ENCODE data around the gene ADGRA1.

The ADGRA1 gene

DNA sequence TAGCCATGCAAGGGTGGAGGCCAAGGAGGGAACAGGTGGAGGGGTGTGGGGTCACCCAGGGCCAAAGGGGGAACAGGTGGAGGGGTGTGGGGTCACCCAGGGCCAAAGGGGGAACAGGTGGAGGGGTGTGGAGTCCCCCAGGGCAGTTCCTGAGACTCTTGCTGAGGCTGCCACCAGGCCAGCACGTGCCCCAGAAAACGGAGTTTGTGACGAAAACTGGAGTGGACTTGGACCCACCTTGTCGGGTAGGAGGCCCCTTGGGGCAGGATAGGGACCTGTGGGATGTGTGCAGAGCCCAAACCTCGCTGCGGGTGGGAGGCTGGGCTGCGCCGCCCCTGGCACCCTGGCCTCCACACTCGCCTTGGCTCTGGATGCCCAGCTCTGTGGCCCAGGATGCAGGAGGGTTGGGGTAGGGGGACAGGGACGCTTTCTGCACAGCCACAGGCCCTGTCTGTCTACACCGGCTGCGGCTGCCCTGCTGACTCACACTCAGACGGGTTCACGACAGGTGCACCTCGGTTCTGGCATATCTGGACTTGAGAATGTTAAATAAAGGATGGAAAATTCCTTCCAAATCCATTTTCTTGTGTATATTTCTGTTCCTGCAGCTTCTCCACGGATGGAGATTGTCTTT is 562 bp upstream of the ADGRA1 start:
- no peak overlapping the region for H3K4me3 ChIP-seq (ENCODE audit: low read depth, low read length)
- TF ChIP-seq, protein P1, sequence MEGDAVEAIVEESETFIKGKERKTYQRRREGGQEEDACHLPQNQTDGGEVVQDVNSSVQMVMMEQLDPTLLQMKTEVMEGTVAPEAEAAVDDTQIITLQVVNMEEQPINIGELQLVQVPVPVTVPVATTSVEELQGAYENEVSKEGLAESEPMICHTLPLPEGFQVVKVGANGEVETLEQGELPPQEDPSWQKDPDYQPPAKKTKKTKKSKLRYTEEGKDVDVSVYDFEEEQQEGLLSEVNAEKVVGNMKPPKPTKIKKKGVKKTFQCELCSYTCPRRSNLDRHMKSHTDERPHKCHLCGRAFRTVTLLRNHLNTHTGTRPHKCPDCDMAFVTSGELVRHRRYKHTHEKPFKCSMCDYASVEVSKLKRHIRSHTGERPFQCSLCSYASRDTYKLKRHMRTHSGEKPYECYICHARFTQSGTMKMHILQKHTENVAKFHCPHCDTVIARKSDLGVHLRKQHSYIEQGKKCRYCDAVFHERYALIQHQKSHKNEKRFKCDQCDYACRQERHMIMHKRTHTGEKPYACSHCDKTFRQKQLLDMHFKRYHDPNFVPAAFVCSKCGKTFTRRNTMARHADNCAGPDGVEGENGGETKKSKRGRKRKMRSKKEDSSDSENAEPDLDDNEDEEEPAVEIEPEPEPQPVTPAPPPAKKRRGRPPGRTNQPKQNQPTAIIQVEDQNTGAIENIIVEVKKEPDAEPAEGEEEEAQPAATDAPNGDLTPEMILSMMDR (IDR thresholded peaks at IDR 0.05; ENCODE audit: low read depth, low read length) = no peak
- DNase-seq (ENCODE audit: low read depth, low spot score) = no peak
- in situ Hi-C loops (cut with HindIII; ENCODE audit: low sequenced_read_pairs) = no loop called here

DNA sequence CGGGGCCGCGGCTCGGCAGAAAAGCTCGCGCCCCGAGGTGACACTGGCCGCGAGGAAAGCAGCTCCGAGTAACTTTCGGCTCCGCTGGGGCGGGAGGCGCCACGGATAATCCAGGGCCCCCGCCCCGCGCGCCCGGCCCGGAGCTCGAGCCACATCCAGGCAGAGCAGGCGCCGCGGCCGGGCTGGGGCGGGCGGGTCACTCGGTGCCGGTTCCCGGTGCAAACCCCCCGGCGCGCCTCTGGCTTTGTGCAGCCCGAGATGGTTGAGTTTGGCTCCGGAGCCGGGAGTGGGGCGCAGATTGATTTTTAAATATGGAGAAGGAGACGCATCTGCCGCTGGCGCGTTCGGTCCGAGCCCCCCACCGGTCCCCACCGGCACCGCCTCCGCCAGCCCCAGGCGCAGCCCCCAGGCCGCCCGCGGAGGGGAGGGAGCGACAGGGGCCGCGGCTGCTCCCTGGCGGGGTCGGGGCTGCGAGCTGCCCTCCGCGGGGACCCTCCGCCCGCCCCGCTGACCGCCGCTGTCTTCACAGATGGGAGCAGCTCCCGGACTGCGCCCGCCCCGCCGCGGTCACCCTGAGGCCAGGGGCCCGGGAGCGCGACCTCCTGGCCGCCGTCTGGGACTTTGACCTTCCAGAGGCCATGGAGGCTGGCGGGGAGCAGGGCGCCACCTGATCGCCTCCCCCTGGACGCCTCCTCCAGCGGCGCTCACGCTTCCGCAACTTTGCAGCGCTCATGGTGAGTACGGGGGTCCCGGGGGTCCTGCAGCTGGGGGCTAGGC is 643 bp downstream of the ADGRA1 start:
- TF ChIP-seq, protein P1 (IDR thresholded peaks at IDR 0.05; ENCODE audit: low read depth, low read length) = no peak
- in situ Hi-C loops (cut with HindIII; ENCODE audit: low sequenced_read_pairs) = no loop called here
- H3K4me3 ChIP-seq (ENCODE audit: low read depth, low read length) = no peak overlapping the region
- no peak for DNase-seq (ENCODE audit: low read depth, low spot score)

DNA sequence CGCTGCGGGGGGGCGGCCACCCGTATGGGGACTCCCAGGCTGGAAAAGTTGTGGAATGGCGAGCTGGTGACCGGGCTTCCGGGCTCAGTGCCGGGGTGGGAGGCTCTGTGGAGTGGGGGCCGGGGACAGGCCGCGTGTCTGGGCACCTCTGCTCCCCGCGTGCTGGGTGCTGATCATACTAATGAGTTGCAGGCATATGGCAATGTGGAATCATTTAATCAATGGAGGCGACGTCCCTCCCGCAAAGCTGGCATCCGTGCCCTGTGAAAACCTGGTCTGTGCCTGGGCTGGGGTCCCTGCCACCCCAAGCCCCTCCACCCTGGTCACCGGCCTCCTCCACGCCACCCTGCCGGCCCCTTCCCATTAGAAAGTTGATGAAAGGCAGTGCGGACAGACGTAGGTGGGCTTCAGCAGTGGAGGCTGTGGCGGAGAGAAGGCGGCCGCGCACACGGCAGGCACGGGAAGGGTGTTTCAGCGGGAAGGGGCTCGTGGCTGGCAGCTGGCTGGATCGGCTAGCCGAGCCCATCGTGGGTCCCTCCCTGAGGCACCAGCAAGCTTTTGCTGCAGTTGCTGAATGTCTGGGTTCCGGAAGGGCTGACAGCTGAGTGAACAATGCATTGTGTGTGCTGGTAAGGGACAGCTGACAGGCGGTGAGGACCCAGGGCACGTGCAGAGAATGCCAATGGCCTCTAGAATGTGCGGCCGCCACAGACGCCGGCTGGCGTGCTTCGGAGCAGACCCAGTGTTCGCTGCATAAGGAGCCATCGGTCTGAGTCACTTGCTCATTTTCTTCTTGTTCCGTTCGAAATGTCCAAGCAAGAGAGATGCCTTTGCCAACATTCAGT is 1.5 kb downstream of the ADGRA1 start:
- TF ChIP-seq, protein P1 (IDR thresholded peaks at IDR 0.05; ENCODE audit: low read depth, low read length) = no peak
- no peak for DNase-seq (ENCODE audit: low read depth, low spot score)
- no peak overlapping the region for H3K4me3 ChIP-seq (ENCODE audit: low read depth, low read length)
- in situ Hi-C loops (cut with HindIII; ENCODE audit: low sequenced_read_pairs) = no loop called here

DNA sequence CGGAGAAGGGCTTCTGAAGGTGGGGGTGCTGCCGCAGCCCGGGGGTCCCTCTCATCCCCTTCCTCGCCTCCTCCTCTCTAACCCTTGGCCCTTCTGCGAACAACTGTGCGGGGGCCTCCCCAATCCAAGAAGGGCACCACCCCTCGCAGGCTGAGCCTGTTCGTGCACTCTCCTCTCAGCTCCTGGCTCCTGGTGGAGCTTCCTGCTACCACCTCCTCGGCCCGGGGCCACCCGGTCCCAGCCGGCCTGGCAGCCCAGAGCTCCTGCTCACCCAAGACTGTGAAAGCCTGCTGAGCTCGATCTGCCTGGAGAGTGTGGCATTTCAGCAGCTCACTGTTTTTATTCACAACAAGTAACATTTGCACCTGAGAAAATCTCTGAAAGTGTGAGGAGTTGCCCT is 2.4 kb downstream of the ADGRA1 start:
- no peak overlapping the region for H3K4me3 ChIP-seq (ENCODE audit: low read depth, low read length)
- no peak for DNase-seq (ENCODE audit: low read depth, low spot score)
- TF ChIP-seq, protein P1 (IDR thresholded peaks at IDR 0.05; ENCODE audit: low read depth, low read length) = no peak
- in situ Hi-C loops (cut with HindIII; ENCODE audit: low sequenced_read_pairs) = no loop called here

DNA sequence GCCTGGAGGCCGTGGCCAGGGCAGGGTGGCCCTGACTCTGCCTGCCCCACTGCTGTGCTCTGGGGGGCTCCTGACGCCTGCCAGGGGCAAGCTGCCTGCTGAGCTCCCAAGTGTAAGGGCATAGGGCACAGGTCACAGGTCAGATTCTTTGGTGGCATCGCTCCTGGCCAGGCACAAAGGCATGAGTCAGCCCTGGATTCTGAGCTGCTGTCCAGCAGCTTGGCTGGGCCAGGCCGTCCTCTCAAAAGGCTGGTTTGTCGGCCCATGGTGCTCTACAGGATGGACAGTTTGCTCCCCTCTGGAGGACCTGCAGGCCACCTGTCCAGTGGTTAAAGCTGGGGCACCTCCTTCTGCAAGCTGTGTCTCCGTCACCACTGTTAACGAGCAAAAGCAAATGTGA is 2.9 kb downstream of the ADGRA1 start:
- no peak for DNase-seq (ENCODE audit: low read depth, low spot score)
- TF ChIP-seq, protein P1 (IDR thresholded peaks at IDR 0.05; ENCODE audit: low read depth, low read length) = no peak
- in situ Hi-C loops (cut with HindIII; ENCODE audit: low sequenced_read_pairs) = no loop called here
- H3K4me3 ChIP-seq (ENCODE audit: low read depth, low read length) = no peak overlapping the region

DNA sequence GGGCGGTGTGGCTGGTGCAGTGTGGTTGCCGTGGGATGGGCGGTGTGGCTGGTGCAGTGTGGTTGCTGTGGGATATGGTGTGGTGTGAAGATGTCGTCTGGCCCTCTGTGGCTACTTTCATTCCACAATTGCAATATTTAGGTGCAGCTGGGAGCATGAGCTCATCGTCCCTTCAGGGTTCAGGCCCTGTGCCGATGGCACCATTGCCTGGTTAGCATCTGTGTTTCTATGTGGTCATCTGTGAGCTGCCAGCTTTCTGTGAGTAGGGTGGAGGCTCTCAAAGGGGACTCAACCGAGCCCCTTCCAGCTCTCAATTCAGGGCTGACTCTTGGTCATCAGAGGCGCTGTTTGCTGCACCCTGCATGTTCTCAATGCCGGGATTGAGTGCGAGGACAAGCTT is 3.6 kb downstream of the ADGRA1 start:
- in situ Hi-C loops (cut with HindIII; ENCODE audit: low sequenced_read_pairs) = no loop called here
- H3K4me3 ChIP-seq (ENCODE audit: low read depth, low read length) = no peak overlapping the region
- TF ChIP-seq, protein P1 (IDR thresholded peaks at IDR 0.05; ENCODE audit: low read depth, low read length) = no peak
- DNase-seq (ENCODE audit: low read depth, low spot score) = no peak

Measured in astrocyte of the spinal cord (primary cell).